HG02852 (cell line): ENCODE results near the gene ELMO1.
A peak's percentile ranks its signal among the peaks of the same experiment; 100 is the strongest.

Experiments used
- ATAC-seq: cut with Tn5 transposase; IDR thresholded peaks from one replicate; pipeline ENCODE4 v1.9.1; 2021; ENCODE audit warnings: mild to moderate bottlenecking, moderate library complexity; ENCODE audit not compliant: unreplicated experiment

The ELMO1 gene

GRCh38 chr7:37352251-37352880, 96.3 kb downstream of the ELMO1 start:
- ATAC-seq, result no peak

DNA sequence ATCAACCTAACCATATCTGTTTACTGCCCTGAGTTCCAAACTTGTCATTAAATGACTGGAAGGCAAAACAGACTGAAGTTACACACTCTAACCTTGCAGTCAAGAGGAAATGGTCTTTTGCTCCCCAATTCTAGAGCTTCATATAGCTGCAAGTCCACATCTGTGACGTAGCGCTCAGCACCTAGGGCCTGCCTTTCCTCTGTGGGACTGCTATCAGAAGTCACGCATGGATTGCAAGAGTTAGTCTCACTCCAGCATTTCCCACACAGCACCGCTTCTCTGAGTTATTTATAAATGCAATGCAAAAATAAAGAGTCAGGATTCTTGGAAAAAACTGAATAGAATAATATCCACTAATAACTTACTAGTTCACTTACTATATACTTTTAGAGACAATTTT, 96.9 kb downstream of the ELMO1 start:
- no peak for ATAC-seq

DNA sequence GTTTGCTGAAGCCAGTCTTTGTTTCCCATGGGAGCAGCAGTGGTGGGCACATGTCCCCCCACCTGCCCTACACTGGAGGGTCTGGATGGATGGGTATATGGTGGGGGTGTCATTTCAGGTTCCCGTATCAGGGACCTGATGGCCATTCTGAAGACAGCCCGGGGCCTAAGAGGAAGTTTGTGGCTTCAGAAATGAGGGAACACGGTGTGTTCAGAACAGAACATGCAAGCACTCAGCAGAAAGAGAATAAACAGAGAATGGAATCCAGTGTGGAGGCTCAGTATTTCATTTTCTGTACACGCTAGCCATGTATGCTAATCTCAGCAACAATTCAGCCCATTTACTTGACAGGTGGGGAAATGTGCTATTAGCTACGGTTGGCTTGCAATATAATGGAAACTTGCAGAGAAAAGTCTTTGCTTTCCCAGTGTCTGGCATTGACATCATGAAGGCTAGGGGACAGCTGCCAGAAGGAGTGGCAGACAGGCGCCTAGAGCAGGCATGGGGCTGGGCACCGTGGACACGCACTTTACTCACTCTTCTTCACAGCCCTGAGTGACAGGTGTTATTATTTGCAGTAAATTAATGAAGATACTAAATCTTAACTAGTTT, 98.6 kb downstream of the ELMO1 start:
- ATAC-seq, result peak; percentile 51

DNA sequence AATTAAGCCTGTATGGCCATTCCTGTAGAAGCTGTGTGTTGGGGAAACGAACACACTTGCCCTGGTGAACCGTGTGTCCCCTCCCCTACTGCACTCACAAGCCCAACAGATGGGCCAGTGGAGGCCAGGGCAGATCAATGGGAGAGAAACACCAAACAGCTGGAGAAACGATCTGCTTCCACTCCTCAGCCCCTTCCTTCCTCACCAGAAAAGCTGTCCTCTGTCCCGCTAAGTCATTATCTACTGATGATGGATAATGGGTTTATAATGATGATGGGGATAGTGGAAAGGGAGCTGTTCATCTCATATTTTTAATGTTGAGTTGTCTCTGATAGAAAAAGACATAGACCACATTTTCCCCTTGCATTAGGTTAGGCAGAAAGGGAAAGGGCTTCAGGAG, 99.7 kb downstream of the ELMO1 start:
- ATAC-seq, result no peak

DNA sequence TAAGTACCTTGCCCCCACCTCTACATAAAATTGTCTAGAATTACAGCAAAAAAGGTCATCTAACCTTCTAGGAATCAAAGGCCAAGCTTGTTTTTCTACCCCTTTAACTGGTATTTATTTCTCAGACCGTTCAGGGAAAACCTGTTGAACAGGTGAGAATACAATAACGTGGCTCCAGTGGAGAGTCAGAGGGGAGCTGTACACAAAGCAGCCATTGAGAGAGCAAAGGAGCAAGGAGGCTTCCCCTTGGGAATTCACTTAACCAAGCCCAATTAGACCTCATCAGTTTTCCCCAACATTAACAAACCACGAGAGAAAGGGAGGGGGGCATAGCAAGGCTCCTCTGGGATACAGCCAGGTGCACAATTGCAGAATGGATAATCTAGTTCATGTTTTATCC, 101.9 kb downstream of the ELMO1 start:
- no peak for ATAC-seq

DNA sequence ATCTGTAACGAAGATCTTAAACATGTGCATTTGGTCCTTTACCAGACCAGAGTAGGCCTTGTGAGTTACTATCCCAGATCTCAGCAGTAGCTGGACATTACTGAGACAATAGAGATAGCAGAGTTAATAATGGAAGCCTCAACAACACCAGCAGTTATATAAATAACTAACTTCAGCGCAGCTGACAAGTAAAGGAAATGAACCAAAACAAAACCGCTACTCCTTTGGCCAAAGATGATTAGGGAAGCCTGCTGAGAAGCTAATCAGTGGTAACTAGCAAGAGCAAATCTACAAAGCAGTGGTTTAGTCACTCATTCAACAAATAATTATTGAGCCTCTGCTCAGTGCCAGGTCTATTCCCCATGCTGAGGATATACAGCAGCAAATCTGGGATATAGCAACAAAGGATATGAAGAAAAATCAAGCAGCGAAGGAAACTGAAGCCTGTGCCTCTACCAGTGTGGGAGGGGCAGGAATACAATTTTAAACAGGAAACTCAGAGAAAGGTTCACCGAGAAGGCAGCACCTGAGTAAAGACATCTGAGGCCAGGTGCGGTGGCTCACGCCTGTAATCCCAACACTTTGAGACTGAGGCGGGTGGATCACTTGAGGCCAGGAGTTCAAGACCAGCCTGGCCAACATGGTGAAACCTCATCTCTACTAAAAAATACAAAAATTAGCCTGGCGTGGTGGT, 103.6 kb downstream of the ELMO1 start:
- ATAC-seq, result peak; percentile 24

DNA sequence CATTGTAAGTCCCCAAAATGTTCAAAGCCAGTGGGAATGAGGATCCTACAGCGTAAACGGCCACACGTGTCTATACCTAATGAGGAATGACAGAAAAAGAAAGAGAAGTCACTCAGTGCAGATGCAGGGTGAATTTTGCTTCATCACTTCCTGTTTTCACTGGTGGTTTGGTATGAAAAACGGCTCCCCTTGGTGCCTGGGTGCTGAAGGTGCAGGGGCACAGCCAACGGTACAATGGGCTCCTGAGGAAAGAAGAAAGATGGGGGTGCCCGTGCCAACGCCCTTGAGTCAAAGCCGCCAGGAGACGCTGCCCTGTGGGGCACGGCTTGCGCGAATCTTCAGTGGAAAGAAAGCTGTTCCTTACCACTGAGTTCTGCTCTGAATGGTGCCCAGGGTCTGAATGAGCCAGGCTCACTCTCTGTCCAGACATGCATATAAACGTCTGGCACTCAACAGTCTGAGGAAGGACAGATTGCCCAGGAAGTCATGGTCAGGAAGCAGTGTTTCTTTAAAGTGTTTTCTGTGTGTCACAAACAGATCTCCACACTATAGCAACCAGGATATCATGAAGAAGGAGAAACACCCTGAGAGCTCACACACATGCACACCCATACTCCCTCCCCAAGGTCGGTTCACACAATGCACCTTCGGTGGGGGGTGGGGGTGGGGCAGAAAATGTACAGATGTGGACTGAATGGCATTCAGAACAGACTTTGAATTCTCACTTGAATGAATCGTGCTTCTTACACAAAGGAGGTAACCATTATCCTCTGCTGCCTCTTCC, 105.8 kb downstream of the ELMO1 start:
- ATAC-seq, result peak; percentile 52

- ATAC-seq, result no peak
These were observed 106.4 kb downstream of the ELMO1 start for GRCh38 chr7:37342176-37342687.

DNA sequence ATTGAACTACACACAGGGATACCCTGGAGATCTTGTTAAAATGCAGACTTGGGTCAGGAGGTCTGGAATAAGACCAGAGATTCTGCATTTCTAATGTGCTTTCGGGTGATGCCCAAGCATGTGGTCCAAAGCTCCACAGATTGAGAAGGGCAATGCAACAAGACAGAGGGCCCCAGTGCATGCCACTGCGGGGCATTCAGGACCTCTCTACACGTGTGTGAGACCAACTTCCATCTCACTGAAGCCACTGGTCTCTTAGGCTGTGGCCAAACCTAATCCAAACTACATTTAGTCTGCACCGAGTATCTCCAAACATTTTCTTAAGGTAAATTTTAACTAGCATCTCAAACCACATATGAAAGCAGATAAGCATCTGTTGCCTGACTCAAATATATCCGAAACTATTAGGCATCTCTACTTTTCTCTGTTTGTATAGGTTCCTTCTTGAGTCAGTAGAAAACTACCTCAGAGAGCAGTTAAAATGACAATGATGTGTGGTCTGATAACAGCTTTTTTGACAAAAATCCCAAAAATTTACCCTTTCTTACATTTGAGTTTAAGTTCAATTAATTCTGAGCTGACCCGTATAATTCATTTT, 107.5 kb downstream of the ELMO1 start:
- peak; percentile 48 for ATAC-seq

GRCh38 chr7:37338966-37339365, 109.7 kb downstream of the ELMO1 start:
- ATAC-seq, result no peak

DNA sequence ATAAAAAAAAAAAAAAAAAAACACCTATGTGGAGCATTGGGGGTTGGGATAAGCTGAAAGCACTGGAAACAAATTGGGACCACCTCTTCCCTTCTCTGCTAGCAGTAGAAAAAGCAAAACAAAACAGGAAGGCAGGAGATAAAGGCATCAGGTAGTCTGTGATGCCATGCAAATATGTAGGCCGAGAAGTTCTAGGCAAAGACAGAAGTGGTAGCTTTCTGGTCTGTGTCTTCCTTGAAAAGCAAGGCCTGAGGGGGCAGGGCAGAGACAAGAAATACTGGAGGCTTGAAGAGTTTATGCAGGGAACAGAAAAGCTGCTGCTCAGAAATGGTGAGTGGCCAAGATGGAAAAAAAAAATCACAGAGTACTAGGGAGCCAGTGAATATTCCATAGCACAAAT, 111.1 kb downstream of the ELMO1 start:
- ATAC-seq, result no peak

DNA sequence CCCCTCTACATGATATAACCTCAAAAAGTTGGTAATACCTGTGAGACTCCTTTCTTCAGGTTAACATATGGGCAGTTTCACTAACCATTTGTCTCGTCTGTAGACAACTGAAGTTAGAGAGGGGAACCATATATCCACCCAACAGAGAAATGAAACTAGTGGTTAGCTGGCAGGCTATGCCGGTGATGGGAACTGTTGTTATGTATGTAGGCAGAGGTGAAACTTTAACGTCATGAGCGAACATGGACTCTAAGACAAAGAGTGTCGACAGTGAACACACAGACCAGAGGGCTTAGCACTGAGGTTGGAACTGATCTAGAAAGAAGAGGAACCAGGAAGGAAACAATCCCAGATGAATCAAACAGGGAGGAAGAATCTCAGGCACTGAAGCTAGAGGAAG, 112.4 kb downstream of the ELMO1 start:
- ATAC-seq, result peak; percentile 91

DNA sequence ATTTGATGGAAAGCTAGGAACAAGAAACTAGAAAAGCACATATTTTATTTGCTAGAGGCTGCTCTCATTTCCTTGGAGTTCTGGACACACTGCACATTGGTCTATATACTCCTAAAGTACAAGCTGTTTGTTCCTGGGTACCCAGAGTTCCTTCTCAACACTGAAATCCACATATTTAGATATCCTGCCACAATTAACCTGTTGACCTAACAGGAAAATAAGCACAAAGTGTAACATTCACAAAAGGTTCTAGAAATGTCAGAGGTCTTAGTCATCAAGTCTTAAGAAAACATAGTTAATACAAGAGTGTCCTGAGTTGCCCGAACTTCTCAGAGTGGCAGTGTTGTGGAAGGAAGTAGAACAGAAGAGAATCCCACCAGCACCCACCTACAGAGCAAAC, 115.6 kb downstream of the ELMO1 start:
- ATAC-seq, result no peak

DNA sequence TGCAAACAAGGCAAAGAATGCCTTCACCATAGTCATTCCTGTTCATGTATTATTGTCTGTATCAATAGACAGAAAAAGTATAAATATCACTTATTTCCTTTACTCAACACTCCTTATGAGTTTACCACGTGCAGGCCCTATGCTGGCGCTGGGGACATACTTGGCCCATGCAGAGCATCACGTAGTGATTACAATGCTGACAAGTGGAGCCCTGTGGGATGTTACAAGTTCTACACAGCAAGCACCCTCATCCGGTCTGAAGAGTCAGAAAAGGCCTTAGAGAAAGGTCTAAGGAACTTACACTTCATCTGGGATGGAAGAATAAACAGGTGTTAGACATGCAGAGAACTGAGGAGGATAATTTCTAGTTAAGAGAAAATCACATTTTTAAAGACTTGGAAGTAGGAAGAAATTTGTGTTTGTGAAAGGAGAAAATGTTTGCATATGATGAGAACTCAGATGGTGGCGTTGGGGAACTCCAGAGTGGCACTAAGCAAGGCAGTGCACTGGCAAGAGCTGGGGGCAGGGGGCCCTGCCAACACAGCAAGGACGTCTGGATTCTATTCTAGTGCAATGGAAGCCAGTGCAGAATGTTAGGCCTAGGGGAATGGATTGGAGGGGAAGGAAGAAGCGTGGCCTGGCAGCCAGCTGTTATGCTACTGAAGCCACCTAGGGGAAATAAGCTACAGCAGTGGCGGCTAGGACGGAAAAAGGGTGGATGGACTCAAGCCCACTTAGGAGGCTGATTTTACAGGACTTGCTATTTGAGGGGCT, 116.2 kb downstream of the ELMO1 start:
- ATAC-seq, result no peak

DNA sequence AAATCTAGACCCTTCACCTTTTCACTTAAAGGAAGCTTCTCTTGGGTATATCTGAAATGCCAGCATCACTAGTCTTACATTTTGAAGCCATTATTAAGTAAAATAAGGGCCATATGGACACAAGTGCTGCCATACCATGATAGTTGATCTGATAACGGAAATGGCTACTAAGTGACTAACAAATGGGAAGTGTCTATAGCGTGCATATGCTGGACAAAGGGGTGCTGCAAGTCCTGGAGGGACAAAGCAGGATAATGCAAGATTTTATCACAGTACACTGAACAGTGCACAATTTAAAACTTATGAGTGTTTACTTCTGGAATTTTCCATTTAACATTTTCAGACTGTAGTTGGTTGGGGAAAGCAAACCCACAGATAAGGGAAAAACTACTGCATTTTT, 117.9 kb downstream of the ELMO1 start:
- no peak for ATAC-seq

GRCh38 chr7:37329940-37330339, 118.7 kb downstream of the ELMO1 start:
- no peak for ATAC-seq

DNA sequence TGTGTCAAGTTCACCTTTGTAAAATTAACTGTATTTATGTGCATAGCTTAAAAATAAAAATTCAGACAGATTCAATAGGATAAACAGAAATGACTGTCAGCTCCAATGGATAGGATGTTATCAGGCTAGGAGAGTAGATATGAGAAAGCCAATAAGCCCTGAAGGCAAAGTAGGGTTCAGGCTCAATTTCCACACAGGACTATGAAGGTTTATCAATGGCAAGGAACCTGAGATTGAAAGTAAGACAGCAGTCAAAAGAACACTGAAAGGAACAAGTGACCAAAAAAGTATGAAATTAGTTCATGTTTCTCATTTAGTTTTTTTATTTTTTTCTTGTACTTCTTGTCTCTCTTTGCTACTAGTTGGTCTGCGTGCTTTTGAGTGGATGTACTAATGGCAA, 121.4 kb downstream of the ELMO1 start:
- no peak for ATAC-seq

DNA sequence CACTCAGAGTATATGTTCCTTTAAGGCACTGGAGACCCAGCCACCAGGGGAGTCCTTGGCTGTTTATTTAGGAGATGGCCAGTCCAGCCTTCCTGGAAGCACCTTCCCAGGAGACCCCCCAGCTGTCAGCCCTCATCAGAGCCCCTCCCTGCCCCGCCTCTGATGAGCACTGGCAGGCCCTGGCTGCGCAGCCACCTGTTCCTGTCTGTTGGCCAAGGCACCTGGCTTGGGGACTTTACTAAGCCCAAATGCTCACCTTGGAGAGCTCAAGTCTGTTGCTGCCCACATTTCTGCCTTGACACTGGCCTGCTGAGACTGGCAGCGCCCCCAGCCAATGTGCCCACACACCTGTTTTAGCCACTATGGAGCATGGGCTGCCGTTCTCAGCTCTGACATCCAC, 124.7 kb downstream of the ELMO1 start:
- ATAC-seq, result no peak

DNA sequence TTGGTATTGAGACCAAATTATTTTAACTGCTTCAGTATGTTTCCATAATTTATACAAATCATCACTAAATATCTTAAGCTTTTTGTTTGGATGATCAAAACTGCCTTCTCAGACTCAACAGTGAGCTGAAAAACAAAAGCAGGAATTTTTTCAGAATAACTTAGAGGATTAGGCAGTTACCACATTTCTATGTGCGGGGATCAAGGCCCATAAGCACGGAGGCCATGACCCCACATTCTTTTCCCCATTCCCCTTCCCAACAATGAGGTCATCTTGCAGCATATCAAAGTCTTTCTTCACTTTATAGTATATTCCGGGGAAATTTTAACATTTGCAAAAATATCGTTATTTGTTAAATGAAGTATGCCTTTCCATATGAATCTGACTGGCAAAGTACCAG, 125.8 kb downstream of the ELMO1 start:
- no peak for ATAC-seq

GRCh38 chr7:37320848-37321468, 127.7 kb downstream of the ELMO1 start:
- ATAC-seq, result no peak
